Right atrium auricular region (tissue), 2 donors: ENCODE measurements around the gene TMEM185B. TPM values are rescaled to one million over a fixed set of nuclear protein-coding genes. Genes with fewer than 3 reads are reported as not detected.
"Not testable (repeated sequence)": the region's sequence is repeated elsewhere in the genome, so short reads cannot be mapped to it uniquely, and the experiment has no call there.

Experiments
- DNase-seq: peaks from one replicate; pipeline ENCODE4 v3.0.0-alpha.2; 2019; ENCODE audit warnings: low spot score
- H3K27ac ChIP-seq, 2 donors: fragments of 200-600 bp; sonication (generic); 1 replicate in 1 of 2; 2 replicates in 1 of 2; pipeline ENCODE4 v1.5.1; 2016 to 2019
- H3K27me3 ChIP-seq, 2 donors: fragments of 200-600 bp; sonication (generic); one replicate each; pipeline versions ENCODE4 v1.5.1 to v1.6.0; 2017 to 2019
- H3K36me3 ChIP-seq: fragments of 200-600 bp; sonication (generic); one replicate; pipeline ENCODE4 v1.5.1; 2016
- H3K4me1 ChIP-seq, 2 donors: fragments of 200-600 bp; sonication (generic); one replicate each; pipeline versions ENCODE4 v1.5.1 to v1.6.0; 2017 to 2019
- H3K4me3 ChIP-seq, 2 donors: fragments of 200-600 bp; sonication (generic); 1 replicate in 1 of 2; 2 replicates in 1 of 2; pipeline ENCODE4 v1.5.1; 2017 to 2019; ENCODE audit warnings: mild to moderate bottlenecking in 1 of 2, moderate library complexity in 1 of 2
- H3K9me3 ChIP-seq, 2 donors: fragments of 200-600 bp; sonication (generic); one replicate each; pipeline ENCODE4 v1.5.1; 2019
- total RNA-seq, 2 donors: library from RNA; depleted of rRNA; stranded (reverse); fragments of >200 nt; gene quantifications; one replicate each; pipeline ENCODE4 v1.1.0, GENCODE V29; 2016
- TF ChIP-seq, protein P1 (sequence below), 2 donors: fragments of 200-600 bp; sonication (generic); IDR thresholded peaks; one replicate each; pipeline ENCODE4 v1.5.1; 2019; ENCODE audit warnings: antibody characterized with exemption in 2 of 2

Gene TMEM185B
- total RNA-seq, 2 donors from 2014 or later: 31.8 to 33.2 TPM

GRCh38 chr2:120204945-120205670 lies 18.1 kb downstream of the TMEM185B start:
- TF ChIP-seq, protein P1, sequence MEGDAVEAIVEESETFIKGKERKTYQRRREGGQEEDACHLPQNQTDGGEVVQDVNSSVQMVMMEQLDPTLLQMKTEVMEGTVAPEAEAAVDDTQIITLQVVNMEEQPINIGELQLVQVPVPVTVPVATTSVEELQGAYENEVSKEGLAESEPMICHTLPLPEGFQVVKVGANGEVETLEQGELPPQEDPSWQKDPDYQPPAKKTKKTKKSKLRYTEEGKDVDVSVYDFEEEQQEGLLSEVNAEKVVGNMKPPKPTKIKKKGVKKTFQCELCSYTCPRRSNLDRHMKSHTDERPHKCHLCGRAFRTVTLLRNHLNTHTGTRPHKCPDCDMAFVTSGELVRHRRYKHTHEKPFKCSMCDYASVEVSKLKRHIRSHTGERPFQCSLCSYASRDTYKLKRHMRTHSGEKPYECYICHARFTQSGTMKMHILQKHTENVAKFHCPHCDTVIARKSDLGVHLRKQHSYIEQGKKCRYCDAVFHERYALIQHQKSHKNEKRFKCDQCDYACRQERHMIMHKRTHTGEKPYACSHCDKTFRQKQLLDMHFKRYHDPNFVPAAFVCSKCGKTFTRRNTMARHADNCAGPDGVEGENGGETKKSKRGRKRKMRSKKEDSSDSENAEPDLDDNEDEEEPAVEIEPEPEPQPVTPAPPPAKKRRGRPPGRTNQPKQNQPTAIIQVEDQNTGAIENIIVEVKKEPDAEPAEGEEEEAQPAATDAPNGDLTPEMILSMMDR (IDR thresholded peaks at IDR 0.05): no peak
- no peaks in the 10 kb centered on the region for H3K36me3 ChIP-seq
- no peaks in the 10 kb centered on the region for H3K9me3 ChIP-seq
- H3K4me3 ChIP-seq: no peak overlapping the region
- DNase-seq: no peak
- no peak overlapping the region for H3K27ac ChIP-seq
- H3K4me1 ChIP-seq: peaks cover 0 to 18% of the 10 kb centered on the region in 2 donors
- no peaks in the 10 kb centered on the region for H3K27me3 ChIP-seq

DNA sequence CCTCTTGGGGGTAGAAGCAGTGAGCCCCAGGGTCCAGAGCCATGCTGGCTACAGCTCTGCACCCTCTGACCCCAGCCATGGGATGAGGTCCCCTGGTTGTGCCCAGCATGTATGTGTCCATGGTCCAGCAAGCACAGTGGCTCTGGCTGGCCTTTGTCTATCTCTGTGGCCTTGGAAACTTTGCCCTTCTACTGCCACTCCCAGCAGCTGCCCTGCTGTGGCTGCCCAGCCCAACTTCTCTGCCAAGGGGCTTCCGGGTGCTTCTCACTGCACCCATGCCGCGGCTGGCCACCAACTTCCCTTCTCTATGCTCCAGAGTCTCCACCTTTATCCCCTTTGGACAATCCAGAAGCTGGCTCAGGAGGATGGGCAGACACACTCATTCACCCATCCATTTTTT lies 18.8 kb downstream of the TMEM185B start:
- H3K4me1 ChIP-seq: peaks cover 0 to 16% of the 10 kb centered on the region in 2 donors
- TF ChIP-seq, protein P1 (IDR thresholded peaks at IDR 0.05): no peak
- no peaks in the 10 kb centered on the region for H3K27me3 ChIP-seq
- no peak overlapping the region for H3K4me3 ChIP-seq
- no peaks in the 10 kb centered on the region for H3K9me3 ChIP-seq
- no peaks in the 10 kb centered on the region for H3K36me3 ChIP-seq
- H3K27ac ChIP-seq: no peak overlapping the region
- no peak for DNase-seq

DNA sequence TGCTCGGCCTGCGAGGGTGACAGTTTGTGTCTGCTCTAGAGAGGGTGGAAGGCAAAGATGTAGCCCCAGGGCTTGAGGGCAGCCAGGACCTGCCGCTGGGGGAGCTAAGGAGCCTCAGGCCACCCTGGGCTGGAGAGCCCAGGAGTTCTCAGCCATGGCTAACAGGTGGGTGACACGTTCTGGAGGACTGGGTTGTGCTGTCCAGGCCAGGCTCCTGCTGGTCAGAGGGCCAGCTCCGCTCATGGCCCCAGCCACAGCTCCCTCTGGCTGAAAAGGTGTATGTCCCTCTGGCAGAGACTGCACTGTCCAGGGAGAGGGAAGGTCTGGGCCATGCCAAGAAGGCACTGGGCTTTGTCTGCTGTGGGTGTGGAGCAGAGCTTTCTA lies 19.2 kb downstream of the TMEM185B start:
- H3K4me1 ChIP-seq: peaks cover 0 to 16% of the 10 kb centered on the region in 2 donors
- no peak for DNase-seq
- H3K27ac ChIP-seq: no peak overlapping the region
- H3K9me3 ChIP-seq: peaks cover 0 to under 1% of the 10 kb centered on the region in 2 donors
- TF ChIP-seq, protein P1 (IDR thresholded peaks at IDR 0.05): no peak
- H3K36me3 ChIP-seq: no peaks in the 10 kb centered on the region
- no peaks in the 10 kb centered on the region for H3K27me3 ChIP-seq
- H3K4me3 ChIP-seq: no peak overlapping the region

GRCh38 chr2:120203251-120204021 lies 19.8 kb downstream of the TMEM185B start:
- Histone ChIP-seq H3K36me3 (no peaks in the 10 kb centered on the region), H3K4me3 (no peak overlapping the region), H3K4me1 (peaks cover 0 to 16% of the 10 kb centered on the region in 2 donors), H3K9me3 (peaks cover 0 to 6% of the 10 kb centered on the region in 2 donors), H3K27me3 (no peaks in the 10 kb centered on the region), H3K27ac (no peak overlapping the region)
- TF ChIP-seq, protein P1 (IDR thresholded peaks at IDR 0.05): no peak
- DNase-seq: no peak

GRCh38 chr2:120199817-120200459 lies 23.3 kb downstream of the TMEM185B start:
- H3K4me3 ChIP-seq, H3K27ac ChIP-seq, DNase-seq, H3K27me3 ChIP-seq, H3K36me3 ChIP-seq: not testable (repeated sequence)
- Histone ChIP-seq H3K4me1 (peaks cover 0 to 16% of the 10 kb centered on the region in 2 donors), H3K9me3 (peaks cover 0 to 28% of the 10 kb centered on the region in 2 donors)

DNA sequence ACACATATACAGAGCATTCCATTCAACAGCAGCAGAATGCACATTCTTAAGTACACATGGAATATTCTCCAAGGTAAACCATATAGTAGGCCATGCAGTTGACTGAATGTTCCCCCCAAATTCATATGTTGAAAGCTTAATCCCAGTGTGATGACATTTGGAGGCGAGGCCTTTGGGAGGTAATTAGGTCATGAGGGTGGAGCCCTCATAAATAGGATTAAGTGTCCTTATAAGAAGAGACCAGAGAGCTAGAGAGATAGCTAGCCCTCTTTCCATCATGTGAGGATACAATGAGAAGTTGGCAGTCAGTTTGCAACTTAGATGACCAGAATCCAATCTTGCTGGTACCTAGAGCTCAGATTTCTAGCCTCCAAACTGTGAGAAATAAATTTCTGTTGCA lies 27.6 kb downstream of the TMEM185B start:
- DNase-seq: no peak
- Histone ChIP-seq H3K27me3 (no peaks in the 10 kb centered on the region), H3K4me3 (no peak overlapping the region), H3K9me3 (peaks cover 0 to 52% of the 10 kb centered on the region in 2 donors), H3K27ac (no peak overlapping the region), H3K36me3 (no peaks in the 10 kb centered on the region), H3K4me1 (no peaks in the 10 kb centered on the region)
- TF ChIP-seq, protein P1 (IDR thresholded peaks at IDR 0.05): no peak
